Lower leg skin (tissue), 4 donors: Measurements from ENCODE around the gene PGLYRP1. TPM values are rescaled to one million over a fixed set of nuclear protein-coding genes. Genes with fewer than 3 reads are reported as not detected.
A peak's percentile ranks its signal among the peaks of the same experiment; 100 is the strongest.

Experiments used
- DNase-seq, 2 donors: peaks; one replicate each; pipeline ENCODE4 v3.0.0-alpha.2; 2019; ENCODE audit warnings: low spot score in 2 of 2
- H3K4me3 ChIP-seq: fragments of 200-600 bp; sonication (generic); 2 replicates; pipeline ENCODE4 v1.5.1; 2017; ENCODE audit warnings: mild to moderate bottlenecking, low read depth; ENCODE audit not compliant: poor library complexity, severe bottlenecking
- CTCF ChIP-seq, 3 donors: fragments of 450-650 bp; IDR thresholded peaks; one replicate each; pipeline ENCODE4 v1.5.1; 2016; ENCODE audit warnings: antibody characterized with exemption in 3 of 3, mild to moderate bottlenecking in 3 of 3, moderate library complexity in 2 of 3
- POLR2A ChIP-seq, 2 donors: fragments of 450-650 bp; IDR thresholded peaks; one replicate each; pipeline ENCODE4 v1.6.1; 2016 to 2017; ENCODE audit warnings: antibody characterized with exemption in 2 of 2, mild to moderate bottlenecking in 1 of 2, moderate library complexity in 1 of 2
- WGBS, 2 donors: methylation state at CpG; one replicate each; pipeline ENCODE4 v1.1.5; 2018; 5-methylcytosine and 5-hydroxymethylcytosine counted together
- intact Hi-C: fragments of 100-400 bp; cut with DNase I; formaldehyde crosslinking; loops from one replicate; pipeline ENCODE4 v1.15.0; 2023; ENCODE audit warnings: low total_unique reads
- total RNA-seq, 4 donors: library from RNA; depleted of rRNA; stranded (reverse); fragments of >200 nt; gene quantifications; one replicate each; pipeline ENCODE4 v1.1.0, GENCODE V29; 2016

The PGLYRP1 gene
- total RNA-seq, 4 donors from 2014 or later: not detected

GRCh38 chr19:46036744-46037128, 13.9 kb upstream of the PGLYRP1 start:
- 59 to 60% methylated on average over 3 of the region's 3 CpGs for WGBS, 2 donors
- H3K4me3 ChIP-seq: no peak overlapping the region
- intact Hi-C loops: loop anchor here (10.0 kb wide), 1 partner anchor 228 kb away; no protein-coding TSS in a partner anchor
- no peak for DNase-seq
- no peak for TF ChIP-seq POLR2A (IDR thresholded peaks at IDR 0.05)
- TF ChIP-seq CTCF (IDR thresholded peaks at IDR 0.05): no peak

GRCh38 chr19:46035986-46036743, 13.3 kb upstream of the PGLYRP1 start:
- DNase-seq: peak in 1 of 2 donors; percentile 73
- no peak for TF ChIP-seq CTCF (IDR thresholded peaks at IDR 0.05)
- no peak for TF ChIP-seq POLR2A (IDR thresholded peaks at IDR 0.05)
- intact Hi-C loops: loop anchor here (10.0 kb wide), 1 partner anchor 229 kb away; no protein-coding TSS in a partner anchor
- H3K4me3 ChIP-seq: no peak overlapping the region
- 79 to 83% methylated on average over 13 of the region's 13 CpGs for WGBS, 2 donors

- intact Hi-C loops: loop anchor here (10.0 kb wide), 1 partner anchor 229 kb away; no protein-coding TSS in a partner anchor
- TF ChIP-seq POLR2A (IDR thresholded peaks at IDR 0.05): no peak
- no peak for TF ChIP-seq CTCF (IDR thresholded peaks at IDR 0.05)
These were observed 12.7 kb upstream of the PGLYRP1 start for GRCh38 chr19:46035546-46035945.

GRCh38 chr19:46033401-46033800, 10.5 kb upstream of the PGLYRP1 start:
- H3K4me3 ChIP-seq: no peak overlapping the region
- DNase-seq: peak in 1 of 2 donors; percentile 72
- WGBS, 2 donors: 80 to 81% methylated on average over 6 to 11 of the region's 11 CpGs
- TF ChIP-seq POLR2A (IDR thresholded peaks at IDR 0.05): no peak
- no peak for TF ChIP-seq CTCF (IDR thresholded peaks at IDR 0.05)
- intact Hi-C loops: loop anchor here (10.0 kb wide), 1 partner anchor 231 kb away; no protein-coding TSS in a partner anchor

More at GRCh38 chr19:46035546-46035945, 12.7 kb upstream of the PGLYRP1 start:
- peak in 1 of 2 donors; percentile 74 for DNase-seq
- WGBS, 2 donors: 73 to 76% methylated on average over 6 of the region's 6 CpGs
- no peak overlapping the region for H3K4me3 ChIP-seq

GRCh38 chr19:46032597-46033025, 9.8 kb upstream of the PGLYRP1 start:
- intact Hi-C loops: loop anchor here (10.0 kb wide), 1 partner anchor 232 kb away; no protein-coding TSS in a partner anchor
- H3K4me3 ChIP-seq: no peak overlapping the region
- no peak for DNase-seq
- WGBS, 2 donors: 100% methylated on average over 1 of the region's 3 CpGs
- TF ChIP-seq CTCF (IDR thresholded peaks at IDR 0.05): no peak
- no peak for TF ChIP-seq POLR2A (IDR thresholded peaks at IDR 0.05)
